OCI-LY1 (cell line): Measurements from ENCODE around the gene MYRF.

ENCODE experiments used
- CTCF ChIP-seq: fragments of 200-600 bp; sonication (generic), shearing (Covaris generic); IDR thresholded peaks from 2 replicates; pipeline ENCODE4 v1.5.1; 2017; ENCODE audit warnings: mild to moderate bottlenecking, antibody characterized with exemption, low read length, moderate library complexity, mixed read lengths
- EZH2 ChIP-seq: fragments of 200-600 bp; sonication (generic), shearing (Covaris generic); IDR thresholded peaks from 2 replicates; pipeline ENCODE4 v1.8.0; 2017; ENCODE audit warnings: borderline replicate concordance, mixed run types, mild to moderate bottlenecking, antibody characterized with exemption, low read length, moderate library complexity, mixed read lengths

DNA sequence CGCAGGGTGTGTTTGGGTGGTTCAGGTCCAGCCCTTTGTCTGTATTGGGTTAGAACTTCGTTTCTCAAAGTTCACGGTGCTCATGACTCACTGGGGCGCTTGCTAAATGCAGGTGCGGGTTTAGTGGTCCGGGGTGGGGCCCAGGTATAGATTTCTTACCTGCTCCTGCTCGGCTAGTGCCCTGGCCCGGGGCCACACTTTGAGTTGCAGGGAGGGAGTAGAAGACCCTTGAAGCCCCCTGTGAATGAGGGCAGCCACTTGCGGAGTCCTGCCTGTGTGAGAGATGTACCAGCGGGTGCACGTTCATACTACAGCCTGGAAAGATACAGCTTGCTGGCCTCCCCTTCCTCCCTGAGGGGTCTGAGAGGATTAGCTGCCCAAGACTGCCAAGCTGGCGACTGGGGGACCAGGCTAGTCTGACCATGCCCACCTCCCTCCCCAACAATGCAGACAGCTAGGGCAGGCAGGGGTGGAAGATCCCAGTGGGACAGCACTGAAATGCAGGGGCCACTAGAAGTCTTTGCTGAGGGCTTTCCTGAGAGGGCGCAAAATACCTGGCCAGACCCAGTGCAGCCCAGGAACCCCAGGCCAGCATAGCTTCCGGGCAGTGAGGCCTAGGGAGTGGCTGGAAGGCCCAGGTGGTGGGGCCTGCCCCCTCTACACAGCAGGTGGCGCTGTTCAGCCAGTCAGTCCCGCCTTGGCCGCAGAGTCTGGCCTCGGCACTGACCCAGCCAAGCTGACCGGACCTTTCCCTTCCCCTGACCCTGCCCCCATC, 5.1 kb upstream of the MYRF start:
- TF ChIP-seq EZH2 (no peak), CTCF (peak; percentile 83)
